ENCODE measurements around the gene HRAS. TPM values are rescaled to one million over a fixed set of nuclear protein-coding genes. Genes with fewer than 3 reads are reported as not detected.

Gene HRAS
- total and polyA plus RNA-seq, 2 of the 8 experiments (the other 6 are each of a cell fraction or from before 2014, with no cell fraction given) = 44.3 to 54.7 TPM

GRCh38 chr11:496834-497564 is 38.4 kb downstream of the HRAS start (continued):
- no peak for TF ChIP-seq SP2 (IDR thresholded peaks at IDR 0.05; ENCODE audit: low read length)
- TF ChIP-seq SRF (IDR thresholded peaks at IDR 0.05; ENCODE audit: low read depth, low read length) = no peak
- TF ChIP-seq ATF2 (IDR thresholded peaks at IDR 0.05; ENCODE audit: low read length) = no peak
- TF ChIP-seq E2F6 (IDR thresholded peaks at IDR 0.05) = peak; percentile 43; the same call in 1 of the 2 replicates
- no peak for TF ChIP-seq TBP (IDR thresholded peaks at IDR 0.05; ENCODE audit: low read depth, low read length)
- no peak for TF ChIP-seq ZNF274 (IDR thresholded peaks at IDR 0.05; ENCODE audit: borderline replicate concordance, extremely low read depth, low read length)
- TF ChIP-seq FOSL1 (IDR thresholded peaks at IDR 0.05; ENCODE audit: insufficient read depth, low read depth, low read length) = no peak
- TF ChIP-seq KDM5A (IDR thresholded peaks at IDR 0.05; ENCODE audit: low read length) = no peak
- no peak for TF ChIP-seq RFX5 (IDR thresholded peaks at IDR 0.05; ENCODE audit: borderline replicate concordance, low read depth, low read length)
- no peak for TF ChIP-seq BCL11A (IDR thresholded peaks at IDR 0.05; ENCODE audit: low read depth in 2 of 2, low read length in 2 of 2)
- TF ChIP-seq BACH1 (IDR thresholded peaks at IDR 0.05; ENCODE audit: low read length) = no peak
- TF ChIP-seq GTF2F1 (IDR thresholded peaks at IDR 0.05; ENCODE audit: borderline replicate concordance, low read depth, low read length) = no peak
- no peak for TF ChIP-seq PHF8 (conservative IDR thresholded peaks at IDR 0.05; ENCODE audit: low read depth, low read length)

Data from H1 (cell line).